Right lung (tissue), 5 donors: ENCODE results near the gene MYL9. TPM values are rescaled to one million over a fixed set of nuclear protein-coding genes. Genes with fewer than 3 reads are reported as not detected.
"Not testable (repeated sequence)": the region's sequence is repeated elsewhere in the genome, so short reads cannot be mapped to it uniquely, and the experiment has no call there.

ENCODE experiments used
- DNase-seq, 2 donors: peaks; one replicate each; pipeline ENCODE4 v3.0.0-alpha.2; 2013
- polyA plus RNA-seq, 5 donors: library from polyadenylated mRNA; unstranded; fragments of 120-200 nt; gene quantifications; one replicate each; pipeline versions ENCODE4 v1.2.1 to v1.2.3, GENCODE V29; 2013; ENCODE audit warnings: inconsistent platforms in 1 of 5, low replicate concordance in 1 of 5; ENCODE audit not compliant: insufficient read length in 5 of 5, insufficient read depth in 1 of 5

Gene MYL9
- polyA plus RNA-seq, 5 donors: 177 to 391 (median 226) TPM

GRCh38 chr20:36522412-36522811 lies 18.9 kb upstream of the MYL9 start:
- DNase-seq: not testable (repeated sequence)

- DNase-seq: no peak
These were observed 18.0 kb upstream of the MYL9 start for GRCh38 chr20:36523341-36523740.

DNA sequence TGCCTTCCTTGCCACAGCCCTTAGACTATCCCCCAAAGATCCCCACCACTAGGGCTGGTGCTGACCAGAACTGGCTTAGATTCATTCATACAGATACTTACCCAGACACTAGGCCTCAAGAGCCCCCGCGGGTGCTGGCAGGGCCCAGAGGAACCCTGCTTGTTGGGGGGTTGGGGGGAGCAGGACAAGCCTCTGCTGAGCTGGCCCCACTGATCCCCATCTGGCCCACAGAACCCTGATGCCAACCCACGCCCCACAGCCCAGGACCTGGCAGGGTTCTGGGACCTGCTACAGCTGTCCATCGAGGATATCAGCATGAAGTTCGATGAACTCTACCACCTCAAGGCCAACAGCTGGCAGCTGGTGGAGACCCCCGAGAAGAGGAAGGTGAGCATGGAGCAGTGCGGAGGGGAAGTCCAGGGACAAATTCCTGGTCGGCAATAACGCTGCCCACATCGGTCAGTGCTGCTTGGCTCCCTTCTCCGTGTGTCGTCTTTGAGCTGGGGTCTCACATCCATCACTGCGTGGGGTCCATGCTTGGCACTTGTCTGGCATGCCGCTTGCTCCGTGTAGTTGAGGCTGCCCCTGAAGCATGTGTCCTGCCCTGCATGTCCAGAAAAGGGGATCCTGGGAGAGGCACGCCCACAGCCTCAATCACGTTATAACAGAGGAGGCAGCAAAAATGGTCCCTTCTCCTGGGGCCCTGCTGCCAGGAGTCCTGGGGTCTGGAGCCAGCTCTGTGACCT lies 15.5 kb upstream of the MYL9 start:
- no peak for DNase-seq

- DNase-seq: no peak
These were observed 14.8 kb upstream of the MYL9 start for GRCh38 chr20:36526521-36527011.

DNA sequence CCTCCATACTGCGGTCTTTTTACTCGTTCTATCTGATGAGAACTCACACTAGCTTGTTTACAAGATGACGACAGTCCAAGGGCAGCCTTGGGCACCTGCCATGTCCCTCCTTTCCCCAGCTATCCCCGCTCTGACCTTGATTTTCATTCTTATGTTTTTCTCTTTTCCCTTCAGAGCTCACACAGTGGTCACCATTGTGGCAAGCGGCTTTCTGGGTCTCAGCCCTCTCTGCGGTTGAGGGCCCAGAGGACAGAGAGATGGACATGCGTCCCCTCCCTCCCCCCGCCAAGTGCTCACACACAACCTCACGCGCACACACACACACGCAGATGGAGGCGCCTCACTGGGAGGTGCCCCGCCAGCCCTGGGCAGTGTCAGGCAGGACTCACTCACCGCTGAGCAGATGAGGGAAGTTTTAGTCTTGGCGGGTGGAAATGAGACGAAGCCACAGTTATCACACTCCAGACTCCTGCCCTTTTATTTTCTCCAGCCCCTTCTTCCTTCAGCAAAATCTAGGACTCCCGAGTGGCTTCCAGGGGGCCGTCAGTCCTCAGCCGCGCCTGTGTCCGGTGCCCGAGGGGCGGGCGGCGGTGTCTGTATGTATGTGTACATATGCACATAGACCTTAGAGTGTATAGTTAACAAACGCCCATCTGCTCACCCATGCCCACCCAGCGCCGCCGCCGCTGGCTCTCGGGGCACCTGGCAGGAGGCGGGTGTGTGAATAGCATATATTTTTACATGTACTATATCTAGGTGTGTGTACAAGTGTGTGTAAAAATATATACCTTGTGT lies 13.8 kb upstream of the MYL9 start:
- no peak for DNase-seq

DNA sequence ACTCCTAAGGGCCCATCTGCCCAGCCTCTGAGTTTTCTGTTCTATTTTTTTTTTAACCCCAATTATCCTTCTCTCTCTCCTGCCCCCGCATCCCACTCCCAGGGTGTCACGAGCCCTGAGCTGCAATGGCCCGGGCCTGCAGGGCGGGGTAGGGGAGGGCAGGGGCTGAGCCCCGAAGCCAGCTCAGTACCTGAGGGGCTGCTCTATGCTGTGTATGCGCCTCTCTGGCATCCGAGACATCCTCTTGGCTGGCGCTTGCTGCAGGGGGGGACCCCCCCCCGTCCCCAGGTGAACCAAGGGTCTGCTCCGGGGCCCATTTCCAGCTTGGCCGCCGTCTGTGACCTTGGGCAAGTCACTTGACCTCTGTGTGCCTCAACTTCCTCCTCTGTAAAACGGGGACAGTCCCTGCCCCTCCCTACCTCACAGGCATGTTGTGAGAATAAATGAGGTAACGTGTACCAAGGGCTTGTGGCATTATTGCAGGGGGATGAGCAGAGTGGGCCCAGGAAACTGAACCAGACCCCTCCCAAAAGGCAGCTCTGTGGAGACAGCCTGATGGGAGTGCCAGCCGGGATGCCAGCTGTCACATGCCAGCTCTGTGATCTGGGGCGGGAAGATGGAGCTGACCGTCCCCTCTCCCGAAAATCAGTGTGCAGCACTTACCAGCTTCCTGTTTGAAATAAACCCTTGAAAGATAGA lies 13.0 kb upstream of the MYL9 start:
- no peak for DNase-seq

DNA sequence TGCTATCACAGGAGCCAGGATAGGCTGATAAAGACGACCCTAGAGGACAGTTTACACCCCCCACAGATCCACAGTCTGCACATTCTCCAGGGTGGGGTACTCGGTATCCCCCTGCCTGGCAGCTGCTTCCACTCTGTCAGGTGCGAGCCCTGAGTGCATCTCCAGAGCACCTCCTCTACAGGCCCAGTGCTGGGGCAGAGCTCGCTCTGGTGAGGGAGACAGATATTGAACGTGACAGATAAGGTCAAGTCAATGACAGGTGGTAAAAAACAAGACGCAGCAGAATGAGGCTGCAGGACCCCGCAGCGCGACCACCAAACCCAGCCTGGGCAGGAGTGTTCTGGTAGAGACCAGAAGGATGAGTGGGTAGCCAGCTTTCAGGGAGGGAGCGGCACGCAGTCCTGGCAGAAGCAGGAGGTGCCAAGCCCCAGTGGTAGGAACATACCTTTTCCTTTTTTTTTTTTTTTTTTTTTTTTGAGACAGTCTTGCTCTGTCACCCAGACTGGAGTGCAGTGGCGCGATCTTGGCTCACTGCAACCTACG lies 12.4 kb upstream of the MYL9 start:
- DNase-seq: no peak

GRCh38 chr20:36532388-36532787 lies 8.9 kb upstream of the MYL9 start:
- no peak for DNase-seq

GRCh38 chr20:36532822-36533221 lies 8.5 kb upstream of the MYL9 start:
- DNase-seq: no peak

GRCh38 chr20:36538026-36538722 lies 3.1 kb upstream of the MYL9 start:
- no peak for DNase-seq

DNA sequence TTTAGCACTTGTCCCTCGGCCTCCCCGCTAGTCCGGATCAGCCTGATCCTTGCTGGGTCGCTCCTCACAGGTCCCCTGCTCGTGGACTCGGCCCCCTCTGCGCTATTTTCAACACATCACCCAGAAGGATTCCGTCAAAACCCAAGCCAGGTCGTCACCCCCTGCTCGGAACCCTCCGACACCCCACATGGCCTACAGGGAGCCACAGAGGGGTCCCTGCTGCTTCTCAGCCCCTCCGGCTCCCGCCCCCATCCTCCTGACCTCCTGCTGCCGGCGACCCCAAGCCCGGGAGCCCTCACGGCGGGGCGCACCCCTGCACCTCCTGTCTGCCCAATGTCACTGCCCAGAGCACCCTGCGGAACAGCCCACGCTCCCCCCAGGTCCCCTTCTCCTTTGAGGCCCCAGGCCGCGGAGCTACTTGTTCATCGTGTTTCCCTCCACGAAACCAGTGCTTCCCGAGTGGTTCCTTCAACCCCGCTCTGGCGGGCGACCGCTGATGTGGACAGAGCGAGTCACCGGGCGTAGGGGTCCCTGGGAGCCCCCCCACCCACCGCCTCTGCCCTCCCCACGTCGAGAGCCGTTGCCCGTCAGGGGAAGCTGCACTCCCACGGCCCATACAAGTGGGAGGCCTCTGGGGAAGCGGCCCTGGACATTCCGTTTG lies 638 bp upstream of the MYL9 start:
- no peak for DNase-seq

DNA sequence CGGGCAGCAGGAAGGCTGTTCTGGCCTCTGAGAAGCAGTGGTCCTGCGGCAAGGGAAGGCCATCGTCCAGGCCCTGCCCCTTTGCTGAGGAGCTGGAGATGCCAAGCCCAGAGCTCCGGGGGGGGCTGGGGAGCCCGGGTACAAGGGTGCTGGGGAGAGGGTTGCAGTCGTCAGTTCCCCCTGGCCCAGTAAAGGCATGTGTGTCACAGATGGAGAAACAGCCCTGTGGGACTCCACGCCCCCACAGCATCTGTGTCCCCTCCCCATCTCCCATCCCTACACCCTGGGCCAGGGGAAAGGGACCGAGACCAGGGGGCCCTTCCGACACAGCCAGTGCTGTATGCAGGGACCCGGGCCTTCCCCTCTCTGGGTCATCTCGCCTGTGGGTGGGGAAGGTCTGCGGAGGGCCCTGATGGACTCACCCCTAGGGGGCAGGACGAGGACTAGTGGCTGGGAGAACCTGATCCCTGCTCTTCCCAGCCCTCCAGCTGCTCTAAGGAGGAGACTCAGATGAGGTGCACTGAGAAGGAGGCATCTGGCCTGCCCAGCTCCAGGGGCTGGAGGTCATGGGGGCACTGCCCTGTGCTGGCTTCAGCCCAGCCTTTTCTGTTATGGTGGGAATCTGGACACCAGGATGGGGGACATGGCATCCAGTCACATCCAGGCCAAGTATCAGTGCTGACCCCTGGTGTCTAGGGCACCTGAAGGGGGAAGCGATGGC lies 609 bp downstream of the MYL9 start:
- DNase-seq: no peak

DNA sequence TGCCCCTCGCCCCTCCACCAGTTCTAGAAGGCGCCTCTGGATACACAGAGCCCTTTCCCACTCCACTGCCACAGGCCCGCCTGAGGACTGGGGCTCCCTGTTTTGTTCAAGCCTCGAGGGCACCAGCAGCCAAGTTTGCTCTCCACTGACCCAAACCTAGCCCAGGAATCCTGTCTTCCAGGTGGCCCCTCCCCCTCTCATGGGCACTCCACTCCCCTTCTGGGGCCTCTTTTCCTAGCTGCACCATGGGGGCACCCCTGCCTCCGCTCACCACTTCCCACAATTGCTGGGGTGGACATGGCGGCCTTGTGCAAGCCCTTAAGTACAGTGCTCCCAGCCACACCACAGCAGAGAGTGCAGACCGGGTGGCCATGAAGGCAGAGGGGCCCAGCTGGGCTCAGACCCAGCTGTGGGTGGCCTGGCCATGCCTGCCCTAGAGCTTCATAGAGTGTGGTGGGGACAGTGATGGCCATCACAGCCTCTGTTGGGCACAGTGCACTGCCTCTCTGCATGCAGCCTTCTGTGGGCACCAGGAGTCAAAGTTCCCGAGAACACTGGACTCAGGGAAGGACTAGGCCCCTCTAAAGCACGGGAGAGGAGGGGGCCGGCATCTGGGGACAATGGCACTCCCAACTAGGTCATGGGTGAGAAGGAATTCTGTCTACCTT lies 1.3 kb downstream of the MYL9 start:
- DNase-seq: no peak

- no peak for DNase-seq
These were observed 2.1 kb downstream of the MYL9 start for GRCh38 chr20:36543184-36544133.

GRCh38 chr20:36544134-36545018 lies 3.1 kb downstream of the MYL9 start:
- no peak for DNase-seq

DNA sequence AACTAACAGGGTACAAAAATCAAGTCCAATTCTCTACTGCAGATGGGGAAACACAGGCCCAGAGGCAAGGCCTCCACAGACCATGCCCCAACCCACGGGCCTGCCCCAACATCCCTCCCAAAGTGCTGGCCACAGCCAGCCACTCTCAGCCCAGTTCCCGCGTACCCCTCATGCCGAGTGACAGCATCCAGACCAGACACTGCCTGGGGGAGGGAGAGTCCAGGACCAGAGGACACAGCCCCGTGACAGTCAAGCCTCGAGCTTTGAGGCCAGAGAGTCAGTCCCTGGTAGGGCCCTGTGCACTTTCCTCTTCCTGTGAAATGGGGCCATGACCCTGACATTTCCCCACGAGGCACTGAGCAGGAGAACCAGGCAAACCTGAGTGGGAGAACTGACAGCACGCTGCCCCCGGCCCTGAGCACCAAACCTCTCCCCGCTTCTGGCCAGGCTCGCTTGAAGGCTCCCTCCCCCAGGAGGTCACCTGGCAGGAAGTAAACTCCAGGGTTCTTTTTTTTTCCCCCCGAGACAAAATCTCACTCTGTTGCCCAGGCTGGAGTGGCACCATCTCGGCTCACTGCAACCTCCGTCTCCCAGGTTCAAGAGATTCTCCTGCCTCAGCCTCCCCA lies 4.9 kb downstream of the MYL9 start:
- DNase-seq: no peak
